MM.1S (cell line): Measurements from ENCODE around the gene PDE4B.

ENCODE experiments used
- DNase-seq: peaks from one replicate; pipeline ENCODE4 v3.0.0-alpha.2; 2015
- H2AFZ ChIP-seq: fragments of 300-600 bp; sonication (generic); 2 replicates; pipeline ENCODE4 v1.6.0; 2016; ENCODE audit warnings: antibody characterized with exemption, low read length
- H3F3A ChIP-seq: fragments of 300-600 bp; sonication (generic); 2 replicates; pipeline ENCODE4 v1.6.1; 2016; ENCODE audit warnings: mild to moderate bottlenecking, antibody characterized with exemption, low read length, moderate library complexity, mixed read lengths; ENCODE audit not compliant: insufficient read depth
- H3K27ac ChIP-seq: fragments of 300-600 bp; sonication (generic); 2 replicates; pipeline ENCODE4 v1.5.1; 2016; ENCODE audit warnings: mild to moderate bottlenecking, low read length
- H3K27me3 ChIP-seq: fragments of 300-600 bp; sonication (generic); replicated peaks from 2 replicates; pipeline ENCODE4 v1.6.0; 2016; ENCODE audit warnings: low read length; ENCODE audit not compliant: insufficient read depth
- H3K36me3 ChIP-seq: fragments of 300-600 bp; sonication (generic); replicated peaks from 2 replicates; pipeline ENCODE4 v1.6.1; 2016; ENCODE audit warnings: mild to moderate bottlenecking, low read length, mixed read lengths; ENCODE audit not compliant: insufficient read depth
- H3K4me1 ChIP-seq: fragments of 300-600 bp; sonication (generic); 2 replicates; pipeline ENCODE4 v1.6.1; 2016; ENCODE audit warnings: low read length, mixed read lengths
- H3K4me2 ChIP-seq: fragments of 300-600 bp; sonication (generic); 2 replicates; pipeline ENCODE4 v1.6.0; 2016; ENCODE audit warnings: low read depth, low read length
- H3K4me3 ChIP-seq: fragments of 300-600 bp; sonication (generic); 2 replicates; pipeline ENCODE4 v1.5.1; 2016; ENCODE audit warnings: low read length, mixed read lengths
- H3K79me2 ChIP-seq: fragments of 300-600 bp; sonication (generic); 2 replicates; pipeline ENCODE4 v1.6.1; 2016; ENCODE audit warnings: mixed run types, low read length, mixed read lengths
- H3K9ac ChIP-seq: fragments of 300-600 bp; sonication (generic); 2 replicates; pipeline ENCODE4 v1.6.1; 2016; ENCODE audit warnings: low read length, mixed read lengths
- H3K9me2 ChIP-seq: fragments of 300-600 bp; sonication (generic); replicated peaks from 2 replicates; pipeline ENCODE4 v1.6.1; 2016; ENCODE audit warnings: mild to moderate bottlenecking, low read length, mixed read lengths; ENCODE audit not compliant: insufficient read depth
- H3K9me3 ChIP-seq: fragments of 300-600 bp; sonication (generic); replicated peaks from 2 replicates; pipeline ENCODE4 v1.6.1; 2016; ENCODE audit warnings: mild to moderate bottlenecking, low read length, mixed read lengths; ENCODE audit not compliant: insufficient read depth
- H4K20me1 ChIP-seq: fragments of 300-600 bp; sonication (generic); 2 replicates; pipeline ENCODE4 v1.6.1; 2016; ENCODE audit warnings: mild to moderate bottlenecking, low read length, moderate library complexity, mixed read lengths; ENCODE audit not compliant: insufficient read depth
- CTCF ChIP-seq: fragments of 300-600 bp; sonication (generic); IDR thresholded peaks from 2 replicates; pipeline ENCODE4 v1.5.1; 2016; ENCODE audit warnings: antibody characterized with exemption, low read length, mixed read lengths
- EZH2 ChIP-seq: fragments of 300-600 bp; sonication (generic); optimal IDR thresholded peaks from 2 replicates; pipeline ENCODE3; 2017; ENCODE audit warnings: low read depth, mild to moderate bottlenecking, antibody characterized with exemption, low read length, mixed read lengths
- EZH2phosphoT487 ChIP-seq: fragments of 300-600 bp; sonication (generic); IDR thresholded peaks from 2 replicates; pipeline ENCODE4 v1.6.1; 2018; ENCODE audit warnings: antibody characterized with exemption, low read length

Gene PDE4B

GRCh38 chr1:66177510-66177909 is 384.8 kb downstream of the PDE4B start:
- H3K9ac ChIP-seq = no peak overlapping the region
- no peaks in the 10 kb centered on the region for H3K36me3 ChIP-seq
- H3K4me3 ChIP-seq = no peak overlapping the region
- H3K9me2 ChIP-seq = no peaks in the 10 kb centered on the region
- H3K9me3 ChIP-seq = no peaks in the 10 kb centered on the region
- H3K4me1 ChIP-seq = no peaks in the 10 kb centered on the region
- H3K79me2 ChIP-seq = no peaks in the 10 kb centered on the region
- H3K4me2 ChIP-seq = no peak overlapping the region
- H3K27ac ChIP-seq = no peak overlapping the region
- no peaks in the 10 kb centered on the region for H3F3A ChIP-seq
- no peaks in the 10 kb centered on the region for H4K20me1 ChIP-seq
- H3K27me3 ChIP-seq = no peaks in the 10 kb centered on the region
- H2AFZ ChIP-seq = no peak overlapping the region
- no peak for DNase-seq
- TF ChIP-seq EZH2 (no peak), EZH2phosphoT487 (no peak), CTCF (no peak)

GRCh38 chr1:66182026-66182425 is 389.3 kb downstream of the PDE4B start:
- H3F3A ChIP-seq = no peaks in the 10 kb centered on the region
- no peaks in the 10 kb centered on the region for H3K4me1 ChIP-seq
- no peak for DNase-seq
- no peak overlapping the region for H2AFZ ChIP-seq
- TF ChIP-seq EZH2 = no peak
- no peak for TF ChIP-seq CTCF
- no peak for TF ChIP-seq EZH2phosphoT487
- H4K20me1 ChIP-seq = no peaks in the 10 kb centered on the region
- no peak overlapping the region for H3K4me3 ChIP-seq
- no peaks in the 10 kb centered on the region for H3K79me2 ChIP-seq
- H3K9ac ChIP-seq = no peak overlapping the region
- no peaks in the 10 kb centered on the region for H3K9me2 ChIP-seq
- H3K27me3 ChIP-seq = no peaks in the 10 kb centered on the region
- no peak overlapping the region for H3K4me2 ChIP-seq
- H3K36me3 ChIP-seq = no peaks in the 10 kb centered on the region
- no peak overlapping the region for H3K27ac ChIP-seq
- no peaks in the 10 kb centered on the region for H3K9me3 ChIP-seq

GRCh38 chr1:66182551-66183178 is 390.0 kb downstream of the PDE4B start:
- no peaks in the 10 kb centered on the region for H3K79me2 ChIP-seq
- no peak overlapping the region for H3K27ac ChIP-seq
- no peak overlapping the region for H2AFZ ChIP-seq
- no peaks in the 10 kb centered on the region for H3K36me3 ChIP-seq
- TF ChIP-seq EZH2phosphoT487 = no peak
- TF ChIP-seq CTCF = no peak
- TF ChIP-seq EZH2 = no peak
- no peaks in the 10 kb centered on the region for H3F3A ChIP-seq
- no peak overlapping the region for H3K4me2 ChIP-seq
- DNase-seq = no peak
- H3K9me2 ChIP-seq = no peaks in the 10 kb centered on the region
- H3K4me3 ChIP-seq = no peak overlapping the region
- no peaks in the 10 kb centered on the region for H3K9me3 ChIP-seq
- H3K9ac ChIP-seq = no peak overlapping the region
- H4K20me1 ChIP-seq = no peaks in the 10 kb centered on the region
- H3K4me1 ChIP-seq = no peaks in the 10 kb centered on the region
- no peaks in the 10 kb centered on the region for H3K27me3 ChIP-seq
